Stimulated activated CD8-positive, alpha-beta memory T cell treated with anti-CD3 and anti-CD28 coated beads, Interleukin-7, amount 100 ng/mL, for 4 hours (primary cell): ENCODE measurements around the gene AMPD3.
A peak's percentile ranks its signal among the peaks of the same experiment; 100 is the strongest.

ENCODE experiments used
- DNase-seq, 2 donors: peaks; one replicate each; pipeline ENCODE4 v3.0.0-alpha.2; 2020; ENCODE audit warnings: low read depth in 2 of 2

AMPD3 gene

DNA sequence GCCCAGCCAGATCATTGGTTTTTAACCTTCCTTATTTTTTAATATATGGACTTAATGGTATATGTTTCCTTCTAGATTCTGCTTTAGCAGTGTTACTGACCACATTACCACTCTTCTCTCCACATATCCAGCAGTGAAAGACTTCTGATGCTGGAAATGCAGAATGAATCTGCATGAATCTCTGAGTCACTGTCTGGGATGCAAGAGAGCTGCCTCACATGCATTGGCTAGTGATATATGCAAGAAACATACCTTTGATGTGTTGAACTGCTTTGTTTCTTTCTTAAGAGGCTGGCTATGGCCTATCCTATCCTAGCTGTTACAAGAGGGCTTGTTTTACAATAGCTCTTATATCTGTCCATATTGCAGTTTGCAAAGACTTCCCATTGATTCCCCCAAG, 16.6 kb upstream of the AMPD3 start:
- DNase-seq: no peak

DNA sequence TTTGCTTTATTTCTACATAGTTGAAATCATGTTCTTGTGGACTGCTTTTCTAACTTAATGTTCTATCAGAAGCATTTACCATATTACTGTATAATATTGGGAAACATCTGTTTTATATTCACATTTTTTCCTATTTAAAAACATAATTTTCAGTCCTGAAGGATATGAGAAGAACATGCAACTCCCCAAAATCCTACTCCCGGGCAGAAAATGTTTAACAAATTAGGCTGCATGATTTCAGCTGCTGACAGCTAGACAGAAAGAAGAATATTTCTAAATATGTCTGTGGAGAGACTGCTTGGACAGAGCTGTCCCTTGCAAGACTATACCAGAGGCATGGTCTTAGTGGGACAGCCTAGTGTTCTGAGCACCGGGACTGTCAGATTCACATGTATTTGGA, 15.7 kb upstream of the AMPD3 start:
- no peak for DNase-seq

DNA sequence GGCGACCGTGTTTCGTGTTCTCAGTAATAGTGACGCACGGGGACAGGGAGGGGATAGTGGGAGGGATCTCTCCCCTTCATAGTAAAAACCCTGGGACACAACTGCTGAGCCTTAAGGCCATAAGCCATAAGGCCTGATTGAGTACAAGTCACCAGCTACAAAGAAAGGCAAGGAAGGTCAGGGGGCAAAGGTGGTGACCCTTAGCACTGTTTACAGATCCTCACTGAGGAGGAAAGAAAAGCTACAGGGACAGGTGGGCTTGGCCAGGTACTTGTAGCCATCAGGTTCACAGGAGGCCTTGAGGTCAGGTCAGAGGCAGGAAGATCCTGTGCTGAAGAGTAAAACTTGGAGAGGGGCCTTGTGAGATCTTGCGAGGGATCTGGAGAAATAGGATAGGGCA, 15.1 kb upstream of the AMPD3 start:
- no peak for DNase-seq

DNA sequence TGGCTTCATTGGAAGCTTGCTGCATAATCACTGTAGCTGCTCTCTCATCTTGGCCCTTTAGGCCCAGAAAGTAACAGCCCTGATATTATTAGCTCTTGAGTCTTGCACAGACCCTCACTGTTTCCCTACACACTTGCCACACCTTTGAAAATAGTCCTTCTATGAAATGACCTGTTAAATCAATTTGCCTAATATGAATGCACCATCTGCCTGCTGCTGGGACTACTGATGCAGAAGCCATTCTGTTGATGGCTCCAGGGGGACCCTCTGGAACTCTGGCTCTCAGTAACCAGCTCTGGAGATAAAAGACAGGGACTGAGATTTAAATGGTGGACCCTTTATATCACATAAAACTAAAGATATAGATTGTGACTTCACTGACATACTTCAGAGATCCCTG, 14.7 kb upstream of the AMPD3 start:
- DNase-seq: no peak

DNA sequence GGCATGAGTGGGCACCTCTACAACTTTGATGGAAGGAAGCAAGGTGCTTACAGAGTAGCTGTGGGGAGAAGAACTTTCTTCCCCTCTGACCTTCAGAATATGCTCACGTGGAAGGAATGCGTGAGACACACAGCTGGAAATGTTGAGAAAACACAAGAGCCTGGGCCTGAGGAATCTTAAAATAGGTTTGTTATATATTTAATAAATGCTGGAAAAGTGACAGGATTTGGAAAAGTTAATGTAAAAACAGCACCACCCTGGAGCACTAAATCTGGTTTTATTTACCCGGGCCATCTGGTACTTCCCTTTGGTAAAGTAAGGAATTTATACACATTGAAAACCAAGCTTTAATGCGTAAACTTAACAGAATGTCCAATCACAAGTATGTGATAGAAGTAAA, 14.0 kb upstream of the AMPD3 start:
- no peak for DNase-seq

DNA sequence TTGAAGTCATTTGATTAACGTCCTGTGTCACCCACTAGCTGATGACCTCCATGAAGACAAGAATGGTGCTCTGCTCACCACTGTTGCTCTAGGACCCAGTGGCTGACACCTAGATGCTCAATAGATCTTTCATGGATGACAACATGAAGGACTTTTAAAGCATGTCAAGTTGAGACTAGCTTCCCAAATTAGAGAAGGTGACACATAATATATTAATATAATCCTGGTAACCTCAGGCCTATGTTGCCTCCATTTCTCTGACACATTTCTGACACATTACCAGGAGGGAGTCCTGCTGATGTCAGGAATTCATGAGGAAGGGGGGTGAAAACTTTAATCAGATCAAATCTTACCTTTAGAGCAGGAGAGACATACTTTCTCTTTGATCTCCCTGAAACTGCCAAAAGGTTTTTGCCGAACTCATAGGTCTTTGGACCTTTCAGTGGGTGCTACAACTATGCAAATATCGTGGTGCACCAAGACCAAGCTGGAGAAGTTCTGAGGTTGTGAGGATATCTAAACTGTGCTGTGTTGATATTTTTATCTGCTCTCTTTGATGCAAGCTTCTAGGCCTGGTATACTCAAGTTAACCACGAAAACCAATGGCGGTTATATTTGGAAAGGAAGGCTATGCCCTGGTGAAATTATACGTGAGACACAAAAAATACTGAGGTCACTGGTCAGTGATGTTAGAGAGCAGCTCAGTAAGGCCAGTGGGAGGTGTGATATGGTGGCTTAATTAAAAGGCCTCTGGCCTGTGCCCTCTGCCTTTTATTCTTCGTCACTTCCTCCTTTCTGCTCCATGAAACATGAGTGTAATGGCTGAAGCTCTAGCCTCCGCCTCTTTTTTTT, 13.2 kb upstream of the AMPD3 start:
- DNase-seq: no peak

DNA sequence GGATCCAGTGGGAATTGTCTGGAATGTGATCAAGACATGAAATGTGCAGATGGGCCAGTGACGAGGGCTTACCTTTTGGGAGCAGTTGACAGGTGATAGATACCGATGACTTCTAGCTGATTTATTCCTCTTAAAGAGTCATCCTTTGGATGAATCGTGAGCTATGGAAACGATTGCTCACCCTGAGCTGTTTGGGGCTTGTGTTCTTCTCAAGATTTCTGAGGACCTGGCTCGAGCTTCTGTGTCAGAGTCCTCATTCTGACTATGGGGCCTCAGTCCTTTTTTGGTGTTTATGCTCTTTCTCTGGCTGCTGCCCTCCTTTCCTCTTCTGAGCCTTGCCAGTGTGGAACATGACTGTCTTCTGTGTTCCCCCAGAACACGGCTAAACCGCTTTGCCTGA, 11.9 kb upstream of the AMPD3 start:
- no peak for DNase-seq

DNA sequence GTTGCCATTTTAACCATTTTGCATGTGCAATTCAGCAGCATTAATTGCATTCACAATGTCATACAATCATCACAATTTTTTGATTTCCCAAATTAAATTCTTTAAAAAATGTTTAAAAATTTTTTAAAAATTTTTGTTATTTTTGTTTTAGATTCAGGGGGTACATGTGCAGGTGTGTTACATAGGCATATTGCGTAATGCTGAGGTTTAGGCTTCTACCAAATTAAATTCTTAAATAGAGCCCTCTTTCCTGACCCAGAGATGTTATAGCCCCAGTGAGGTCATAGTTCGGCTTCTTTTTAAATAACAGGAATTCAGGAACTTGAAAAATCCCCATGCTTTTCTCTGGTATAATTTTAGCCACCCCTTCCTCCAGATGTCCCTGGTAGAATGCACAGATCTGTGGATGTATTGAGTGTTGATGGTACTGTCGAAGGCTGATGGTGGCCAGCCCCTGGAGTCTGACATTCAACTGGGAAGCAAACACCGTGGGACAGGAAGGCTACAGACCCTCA, 11.3 kb upstream of the AMPD3 start:
- no peak for DNase-seq

DNA sequence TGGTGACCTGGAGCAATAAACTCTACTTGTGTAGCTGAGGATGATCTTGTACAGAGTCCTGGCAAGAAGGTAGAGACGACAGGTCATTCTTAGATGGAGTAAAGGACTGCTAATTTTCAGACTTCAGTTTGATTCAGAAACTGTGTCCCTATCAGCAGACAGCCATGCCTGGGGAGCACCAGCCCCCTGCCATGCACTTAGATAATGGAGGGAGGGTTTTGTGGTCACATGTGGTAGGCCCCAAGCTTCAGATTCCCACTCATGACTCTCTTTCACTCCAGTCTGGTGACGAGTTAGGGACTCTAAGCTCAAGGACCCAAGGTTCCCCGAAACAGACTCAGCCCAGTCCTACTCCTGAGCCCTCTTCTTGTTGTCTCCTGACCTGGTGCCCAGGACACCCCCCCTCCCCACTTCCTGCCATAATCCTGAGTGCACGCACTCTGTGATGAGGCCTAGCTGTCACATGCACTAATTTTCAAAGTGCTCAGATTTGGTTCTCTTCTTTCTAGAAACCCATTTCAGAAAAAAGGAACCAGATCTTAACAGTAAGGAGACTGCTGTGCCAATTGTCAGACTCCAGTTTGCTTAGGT, 10.2 kb upstream of the AMPD3 start:
- no peak for DNase-seq

DNA sequence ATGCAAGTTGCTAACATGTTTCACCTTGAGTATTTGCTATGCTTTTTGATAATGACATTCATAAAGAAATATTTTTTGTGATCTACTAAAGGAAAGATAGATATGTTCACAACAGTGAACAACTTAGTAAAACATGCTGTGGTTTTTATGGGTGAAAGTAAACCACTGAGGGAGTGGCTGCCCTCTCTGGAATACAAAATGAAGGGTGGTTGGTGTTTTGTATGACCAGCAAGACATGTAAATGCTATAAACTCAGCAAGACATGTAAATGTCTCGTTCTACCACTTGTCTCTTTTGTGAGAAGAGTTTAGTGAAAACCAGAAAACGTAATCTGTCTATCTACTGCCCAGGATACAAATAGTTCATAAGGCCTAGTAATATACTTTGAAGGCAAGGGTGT, 7.6 kb upstream of the AMPD3 start:
- no peak for DNase-seq

DNA sequence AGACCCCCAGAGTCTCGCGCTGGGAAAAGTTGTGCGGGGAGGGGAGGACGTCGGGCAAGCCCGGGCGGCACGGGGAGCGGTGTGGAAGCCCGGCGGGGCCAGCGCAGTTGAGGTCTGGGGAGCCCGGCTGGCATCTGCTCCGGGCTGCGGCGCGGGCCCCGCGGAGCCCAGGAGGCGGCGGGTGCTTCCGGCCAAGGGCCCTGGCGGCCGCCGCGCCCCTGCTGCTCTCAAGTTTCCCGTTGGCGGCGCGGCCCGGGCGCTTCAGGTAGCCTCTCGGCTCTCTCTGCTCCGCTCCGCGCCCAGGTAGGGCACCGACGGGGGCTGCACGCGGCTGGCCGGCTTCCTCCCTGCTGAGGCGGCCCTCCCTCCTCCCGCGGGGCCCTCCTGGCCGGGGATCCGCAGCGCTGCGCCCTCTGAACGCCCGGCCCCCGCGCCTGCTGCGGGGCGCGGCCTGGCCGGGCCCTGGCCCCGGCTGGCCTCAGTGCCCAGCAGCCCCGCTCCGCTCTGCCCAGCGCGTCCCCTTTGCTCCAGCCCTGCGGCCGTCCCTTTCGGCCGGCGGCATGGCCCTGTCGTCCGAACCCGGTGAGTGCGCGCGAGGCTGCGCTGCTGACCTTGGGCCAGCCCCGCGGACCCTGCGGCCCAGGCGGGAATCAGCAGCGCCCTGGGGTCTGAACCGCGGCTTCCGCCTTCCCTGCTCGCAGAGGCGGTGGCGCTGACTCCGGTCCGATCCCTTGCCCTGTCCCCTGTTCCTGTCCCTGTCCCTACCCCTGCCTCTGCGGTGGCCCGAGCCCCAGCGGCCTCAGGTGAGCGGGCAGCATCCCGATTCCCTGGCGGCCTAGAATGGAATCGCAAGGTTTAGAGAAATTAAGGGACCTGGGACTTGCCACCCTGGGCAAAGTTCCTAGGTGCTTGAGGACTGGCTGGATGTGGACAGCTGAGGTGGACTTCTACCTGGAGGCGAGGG, 4.3 kb upstream of the AMPD3 start:
- DNase-seq: peak in 1 of 2 donors; percentile 30

DNA sequence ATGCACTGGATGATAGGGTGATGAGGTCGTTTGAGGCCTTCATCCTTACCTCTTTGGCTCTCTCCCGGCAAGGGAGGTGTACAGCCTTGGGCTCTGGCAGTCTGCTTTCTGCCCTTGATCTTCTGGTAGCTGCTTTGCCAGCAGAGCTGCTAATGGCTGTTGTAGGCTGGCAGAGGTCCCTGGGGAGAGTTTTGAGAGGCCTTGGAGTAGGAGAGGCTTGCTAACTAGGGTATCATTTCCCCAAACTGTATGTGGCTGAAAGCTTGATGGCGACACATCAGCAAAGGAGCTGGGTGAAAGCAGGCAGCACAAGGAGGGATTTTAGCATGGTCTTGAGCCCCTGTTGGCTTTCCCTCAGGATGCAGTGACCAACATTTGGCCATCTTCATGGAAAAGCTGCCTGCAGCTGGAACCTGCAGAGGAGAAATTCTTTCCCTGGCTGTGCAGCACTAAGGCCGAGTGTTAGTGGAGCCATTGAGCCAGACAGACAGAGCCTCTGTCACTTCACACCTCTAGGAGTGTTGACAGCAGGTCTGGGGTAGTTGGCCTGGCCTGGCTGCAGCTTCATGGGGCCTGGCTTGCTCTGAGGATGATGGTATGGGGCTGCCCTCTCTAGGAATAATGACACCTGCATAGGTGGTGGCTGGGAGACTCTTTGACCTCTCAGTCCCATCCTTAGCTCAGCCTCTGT, 3.5 kb upstream of the AMPD3 start:
- DNase-seq: no peak

DNA sequence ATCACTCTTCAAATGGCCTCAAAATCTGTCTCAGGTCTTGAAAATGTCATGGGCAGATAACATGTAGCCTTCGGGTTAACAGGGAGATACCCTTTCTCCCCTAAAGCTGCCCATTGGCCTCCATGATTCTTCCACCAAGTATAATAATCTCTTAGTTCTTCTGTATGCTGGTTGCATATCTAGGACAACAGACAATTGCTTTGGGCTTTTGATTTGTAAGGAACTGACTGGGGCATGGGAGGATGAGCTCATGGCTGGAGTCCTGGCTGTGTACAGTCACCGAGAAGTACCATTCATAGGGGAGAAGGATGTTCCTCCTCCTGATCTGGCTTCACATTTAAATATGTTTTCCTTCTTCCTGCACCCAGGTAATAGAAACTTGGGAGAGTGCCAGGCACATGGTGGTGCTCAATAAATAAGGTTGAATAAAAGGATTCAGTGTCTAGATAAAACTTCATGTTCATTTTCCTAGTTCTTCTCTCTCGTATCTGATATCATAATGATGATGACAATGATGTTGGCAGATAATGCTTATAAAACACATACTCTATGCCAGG, 2.8 kb upstream of the AMPD3 start:
- DNase-seq: no peak

DNA sequence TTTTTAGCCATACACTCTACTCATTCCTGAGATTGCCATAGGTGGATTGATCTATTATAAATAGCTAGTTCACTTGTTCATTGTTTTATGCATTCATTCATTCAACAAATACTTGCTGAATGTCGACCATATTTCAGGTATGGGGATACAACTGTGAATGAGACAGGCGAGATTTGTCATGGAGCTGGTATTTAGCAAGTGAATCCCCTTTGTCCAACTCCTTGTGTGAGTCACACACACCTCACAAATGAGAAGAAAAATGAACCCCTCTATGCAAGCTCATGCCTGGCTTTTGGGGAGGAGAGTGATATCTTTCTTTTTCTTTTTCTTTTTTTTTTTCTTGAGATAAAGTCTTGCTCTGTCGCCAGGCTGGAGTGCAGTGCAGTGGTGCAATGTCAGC, 1.8 kb upstream of the AMPD3 start:
- DNase-seq: no peak

DNA sequence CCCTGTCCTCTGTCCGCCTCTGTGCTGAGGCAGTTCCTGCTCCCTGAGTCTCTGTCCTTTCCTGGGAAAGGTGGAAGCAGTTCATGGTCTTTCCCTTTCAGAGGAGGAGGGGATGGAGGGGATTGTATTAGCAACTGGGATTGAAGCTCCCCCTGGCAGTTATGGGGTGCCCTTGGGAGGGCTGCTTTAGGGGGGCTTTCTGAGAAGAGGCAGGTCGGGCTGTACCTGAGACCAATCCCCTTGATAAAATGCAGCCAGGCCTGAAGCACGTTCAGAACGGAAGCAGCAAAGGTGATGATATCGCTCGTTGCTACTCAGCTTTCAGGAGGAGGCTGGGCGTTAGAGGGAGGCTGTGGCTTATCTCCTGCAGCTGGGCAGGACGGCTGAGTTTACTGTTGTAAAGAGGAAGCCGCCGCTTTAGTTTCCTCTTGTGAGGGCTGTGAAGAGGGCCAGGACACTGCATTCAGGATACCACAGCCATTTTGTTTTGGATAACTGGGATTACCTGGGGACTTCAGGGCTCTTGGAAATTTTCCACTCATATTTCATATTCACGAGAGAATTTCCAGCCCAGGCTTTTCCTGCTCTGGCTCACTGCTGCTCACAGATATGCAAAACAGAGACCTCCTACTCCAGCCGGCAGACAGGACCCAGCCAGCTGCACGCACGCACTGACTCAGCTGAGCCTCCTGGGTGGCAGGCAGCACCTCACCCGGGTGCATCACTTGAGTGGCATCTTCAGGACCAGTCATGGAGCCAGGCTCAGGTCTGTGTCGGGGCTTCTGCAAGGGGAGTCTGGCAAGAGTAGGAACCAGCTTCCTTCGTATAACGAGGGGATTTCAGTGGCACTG, 798 bp downstream of the AMPD3 start:
- DNase-seq: peak; percentile 56 to 69

DNA sequence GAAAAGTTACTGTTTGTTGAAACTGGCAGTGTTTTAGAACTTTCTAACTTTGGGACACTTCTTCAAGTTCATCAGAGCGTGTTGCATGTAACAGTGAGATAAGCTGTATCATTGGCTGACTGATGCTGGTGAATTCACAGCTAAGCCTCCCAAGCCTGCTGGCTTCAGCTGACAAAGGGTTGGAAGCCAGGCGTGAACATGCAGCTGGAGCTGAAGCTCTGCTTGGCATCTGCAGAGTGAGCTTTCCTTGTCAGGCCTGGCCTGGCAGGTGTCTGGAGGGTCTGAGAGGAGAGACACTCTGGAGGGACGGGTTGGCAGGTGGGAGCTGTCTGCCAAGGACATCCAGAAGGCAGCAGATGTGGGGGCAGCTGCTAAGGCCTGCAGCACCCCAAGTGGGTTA, 1.5 kb downstream of the AMPD3 start:
- DNase-seq: no peak

DNA sequence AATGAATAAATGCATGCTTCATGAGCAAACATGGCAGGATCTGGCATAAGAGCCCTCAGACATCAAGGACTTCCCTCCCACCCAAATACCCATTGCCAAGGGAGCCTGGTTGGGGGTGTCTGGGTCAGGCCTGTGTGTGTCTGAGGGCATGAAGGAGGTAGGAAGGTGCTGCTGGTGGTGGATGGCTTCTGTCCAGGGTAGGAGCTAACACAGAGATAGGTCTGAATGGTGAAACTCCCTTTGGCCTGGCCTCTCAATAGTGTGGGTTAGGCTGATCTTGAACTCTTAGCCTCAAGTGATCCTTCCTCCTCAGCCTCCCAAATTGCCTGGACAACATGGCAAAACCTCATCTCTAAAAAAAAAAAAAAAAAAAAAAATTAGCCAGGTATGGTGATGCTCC, 2.8 kb downstream of the AMPD3 start:
- no peak for DNase-seq

DNA sequence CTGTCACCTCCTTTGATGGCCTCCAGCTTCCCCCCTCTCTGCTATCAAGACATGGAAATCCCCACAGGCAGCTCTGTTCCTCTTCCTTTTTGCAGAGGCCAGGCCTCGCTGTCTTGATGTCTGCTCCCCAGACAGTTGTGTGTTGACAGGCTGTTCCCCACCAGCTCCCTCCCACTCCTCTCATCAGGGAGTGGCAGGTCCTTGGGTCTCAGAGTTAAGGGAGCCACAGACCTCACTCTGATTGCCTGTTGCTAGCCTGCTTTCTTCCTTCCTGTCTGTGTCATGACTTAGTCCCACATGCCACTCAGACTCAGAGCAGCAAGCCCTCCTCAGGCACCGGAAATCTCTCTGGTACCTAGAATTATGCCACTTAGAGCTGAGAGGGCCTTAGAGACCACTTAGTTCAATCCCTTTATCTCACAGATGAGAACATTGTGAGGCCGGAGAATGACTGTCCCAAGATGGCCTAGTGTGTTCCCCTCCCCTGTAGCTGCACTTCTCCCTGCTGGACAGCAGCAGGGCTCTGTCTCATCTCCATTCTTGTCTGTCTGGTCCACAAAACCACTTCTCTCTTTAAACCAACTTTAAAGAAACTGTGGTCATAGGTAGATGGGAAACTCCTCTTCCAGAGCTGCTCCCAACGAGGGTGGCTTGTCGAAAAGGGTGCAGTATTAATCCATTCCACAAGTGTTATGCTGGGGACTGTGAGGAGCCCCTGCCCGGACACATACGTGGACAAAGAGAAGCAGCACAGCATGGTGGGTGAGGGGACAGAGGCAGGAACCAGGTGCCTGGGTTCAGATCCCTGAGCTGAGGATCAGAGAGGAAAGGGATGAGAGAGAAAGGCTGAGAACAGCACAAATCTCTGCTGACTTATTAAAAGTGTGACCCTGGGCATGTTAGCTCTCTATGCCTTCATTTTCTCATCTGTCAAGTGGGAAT, 4.2 kb downstream of the AMPD3 start:
- DNase-seq: peak; percentile 38 to 48

DNA sequence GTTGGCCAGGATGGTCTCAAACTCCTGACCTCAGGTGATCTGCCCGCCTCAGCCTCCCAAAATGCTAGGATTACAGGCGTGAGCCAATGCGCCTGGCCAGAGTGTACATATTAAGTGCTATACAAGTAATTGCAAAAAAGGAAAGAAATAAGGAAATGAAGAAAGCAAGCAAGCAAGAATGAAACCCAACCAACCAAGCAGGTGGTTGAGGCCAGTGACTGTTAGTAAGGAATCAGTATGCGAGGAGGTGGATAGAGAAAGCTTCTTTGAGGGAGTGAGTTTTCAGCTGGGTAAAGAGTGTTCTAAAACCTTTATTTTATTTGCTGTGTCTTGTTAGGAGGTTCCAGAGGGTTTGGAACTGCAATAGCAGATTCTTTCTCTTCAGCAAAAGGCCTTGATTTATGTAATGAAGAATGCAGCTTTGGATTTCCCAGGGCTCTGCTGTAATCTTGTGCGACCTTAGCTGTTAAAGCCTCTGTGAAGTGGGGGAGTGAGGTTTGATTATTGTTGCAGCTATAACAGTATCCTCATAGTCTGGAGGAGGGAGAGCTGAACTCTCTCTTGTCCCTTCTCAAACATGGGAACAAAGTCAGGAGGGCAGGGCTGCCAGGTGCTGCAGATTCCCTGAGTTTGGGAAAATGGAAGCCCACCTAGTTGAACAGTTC, 5.7 kb downstream of the AMPD3 start:
- no peak for DNase-seq
